Anterior cingulate cortex (tissue), 58 donors: ENCODE data around the gene BET1.
"Not testable (repeated sequence)": the region's sequence is repeated elsewhere in the genome, so short reads cannot be mapped to it uniquely, and the experiment has no call there.

Experiments
- DNase-seq, 58 donors: peaks; one replicate each; lab custom pipeline; 2025; lab: John Stamatoyannopoulos, UW

Gene BET1, protein sequence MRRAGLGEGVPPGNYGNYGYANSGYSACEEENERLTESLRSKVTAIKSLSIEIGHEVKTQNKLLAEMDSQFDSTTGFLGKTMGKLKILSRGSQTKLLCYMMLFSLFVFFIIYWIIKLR

DNA sequence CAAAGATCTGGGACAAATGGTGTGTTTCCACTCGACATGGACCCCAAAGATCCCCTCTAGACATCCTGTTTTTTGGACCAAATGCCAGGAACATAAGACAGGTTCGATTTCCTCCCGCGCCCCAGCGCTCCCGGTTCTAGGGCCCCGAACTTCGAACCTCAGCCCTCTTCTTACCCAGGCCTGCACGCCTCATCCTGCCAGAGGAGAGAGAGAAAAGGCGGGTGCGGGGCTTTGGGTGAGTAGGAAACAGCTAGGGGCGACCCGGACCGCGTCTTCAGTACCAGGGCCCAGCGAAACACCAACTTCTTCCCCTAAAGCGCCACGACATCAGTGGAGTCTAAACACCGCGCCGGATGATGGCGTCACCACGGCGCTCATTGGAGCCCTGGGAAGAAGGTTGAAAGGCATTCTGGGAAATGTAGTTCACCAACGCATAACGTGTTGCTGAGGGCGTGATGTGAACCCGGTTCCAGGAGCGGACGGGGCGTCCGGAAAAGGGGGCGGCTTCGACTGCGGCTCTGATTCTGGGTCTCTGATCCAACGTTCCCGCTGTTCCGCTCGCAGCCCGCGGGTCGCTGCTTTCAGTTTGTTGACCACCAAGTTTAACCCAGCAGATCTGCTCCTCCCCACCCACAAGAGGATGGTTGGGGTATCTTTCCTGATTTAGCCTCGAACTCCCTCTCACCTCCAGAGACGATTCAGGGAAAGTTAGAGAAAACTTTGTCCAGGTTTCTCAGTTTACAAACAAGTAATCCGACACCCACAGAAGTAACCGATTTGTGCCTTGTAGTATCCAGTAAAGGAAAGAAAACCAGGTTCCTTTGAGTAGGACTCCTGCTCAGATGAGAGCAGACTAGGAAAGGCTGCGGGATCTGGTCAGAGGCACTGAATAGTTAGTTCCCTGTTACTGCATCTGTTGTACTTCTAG, at the start of gene BET1:
Gene BET1 (minus strand): TSS at position 332 of the 928 bp plus-strand sequence. CDS start 139 bp downstream, at position 193.
- DNase-seq, result peak; percentile 52 to 95 (median 87)

DNA sequence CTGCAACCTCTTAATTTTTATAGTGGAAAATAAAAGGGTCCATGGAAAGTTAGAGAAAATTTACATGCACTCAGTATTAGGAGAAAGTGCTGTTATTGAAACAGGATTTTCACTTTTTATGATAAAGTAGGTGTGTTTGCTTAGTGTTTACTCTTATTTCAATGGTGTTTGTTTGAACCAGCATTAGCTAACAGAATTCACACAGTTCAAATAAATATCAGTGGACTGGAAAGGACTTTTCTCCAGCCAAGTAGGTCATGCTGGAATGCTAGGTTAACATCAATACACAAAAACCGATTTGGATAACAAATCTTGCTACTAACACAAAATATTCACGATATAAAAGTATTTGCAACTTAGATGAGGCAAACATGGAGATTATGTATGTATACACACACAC, 49.4 kb upstream of the BET1 start:
- no peak for DNase-seq

DNA sequence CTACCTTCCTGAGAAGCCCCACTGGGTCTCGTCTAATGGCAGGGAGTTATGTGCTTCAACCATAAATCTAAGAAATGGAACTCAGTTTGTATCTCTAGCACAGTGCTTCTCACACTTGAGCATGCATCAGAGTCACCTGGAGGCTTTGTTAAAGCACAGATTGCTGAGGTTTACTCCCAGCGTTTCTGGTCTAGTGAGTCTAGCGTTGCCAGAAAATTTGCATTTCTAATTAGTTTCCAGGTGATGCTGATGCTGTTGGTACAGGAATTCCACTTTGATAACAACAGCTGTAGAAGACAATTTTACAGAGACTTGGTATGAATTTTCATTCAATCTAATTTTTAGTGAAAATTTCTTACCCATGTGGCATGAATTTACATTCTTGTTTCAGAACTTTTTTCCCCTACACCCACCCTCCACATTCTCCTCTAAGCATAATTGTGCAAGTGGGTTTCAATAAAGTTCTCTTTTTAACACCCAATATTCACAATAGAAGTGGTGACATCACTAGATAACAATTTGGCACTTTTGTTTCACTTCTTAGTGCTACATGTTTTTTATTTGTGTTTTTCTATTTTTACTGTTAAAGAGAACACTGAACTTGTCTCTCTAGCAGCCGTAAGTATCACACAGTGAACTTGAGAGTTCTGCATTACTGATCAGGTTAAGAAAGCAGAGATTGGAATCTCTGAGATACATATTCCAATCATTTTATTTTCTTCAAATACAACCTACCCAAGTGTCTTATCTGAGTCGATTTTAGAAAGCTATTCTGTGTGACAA, 48.4 kb upstream of the BET1 start:
- DNase-seq, result no peak

DNA sequence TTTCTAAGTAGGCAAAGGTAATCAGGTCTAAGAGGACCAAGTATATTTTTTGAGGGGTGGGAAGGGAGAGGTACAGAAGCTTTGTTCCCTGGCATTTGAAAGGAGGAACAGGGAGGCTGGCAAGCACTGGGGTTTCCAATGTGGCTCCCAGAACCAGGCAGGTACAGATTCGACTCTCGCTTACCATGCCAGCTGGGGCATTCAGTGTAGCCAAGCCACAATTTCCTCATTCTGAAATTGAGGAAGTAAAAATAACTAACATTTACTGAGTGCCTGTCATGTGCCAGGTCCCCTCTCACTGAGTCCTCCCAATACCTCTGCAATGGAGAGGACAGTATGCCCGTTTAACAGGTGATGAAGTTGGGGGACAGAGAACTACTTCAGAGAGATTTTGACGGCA, 45.9 kb upstream of the BET1 start:
- DNase-seq, result peak in 1 of 58 donors; percentile 0

DNA sequence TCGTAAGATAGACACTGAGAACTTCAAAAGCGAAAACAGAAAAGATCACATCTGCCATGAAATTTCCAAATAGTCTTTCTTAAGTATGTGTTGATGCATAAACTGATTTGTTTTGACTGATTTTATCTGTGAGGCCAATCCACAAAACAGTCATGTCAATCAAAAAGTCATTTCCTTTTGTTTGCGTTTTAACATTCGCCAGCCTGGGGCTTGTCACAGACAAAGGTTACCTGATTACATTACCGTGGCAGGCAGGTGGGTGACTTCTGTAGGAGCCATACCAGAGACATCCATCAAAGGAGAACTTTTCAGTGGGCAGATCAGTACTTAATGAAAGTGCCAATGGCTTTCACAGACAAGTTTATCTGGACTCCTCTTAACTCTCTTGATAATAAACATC, 45.5 kb upstream of the BET1 start:
- DNase-seq, result no peak

DNA sequence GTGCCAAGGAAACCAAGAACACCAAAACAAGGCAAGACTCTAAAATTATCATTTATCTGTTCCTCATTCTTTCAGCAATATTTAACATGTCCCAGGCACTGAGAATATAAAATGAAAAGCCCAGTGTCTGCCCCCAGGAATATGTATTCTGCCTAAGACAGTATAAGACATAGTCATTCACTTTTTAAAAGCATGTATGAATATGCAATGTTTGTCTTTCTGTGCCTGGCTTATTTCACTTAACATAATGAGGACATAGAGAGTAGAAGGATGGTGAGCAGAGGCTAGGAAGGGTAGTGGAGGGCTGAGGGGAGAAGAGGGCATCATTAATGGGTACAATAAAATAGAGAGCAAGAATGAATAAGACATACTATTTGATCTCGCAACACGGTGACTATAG, 44.6 kb upstream of the BET1 start:
- no peak for DNase-seq

DNA sequence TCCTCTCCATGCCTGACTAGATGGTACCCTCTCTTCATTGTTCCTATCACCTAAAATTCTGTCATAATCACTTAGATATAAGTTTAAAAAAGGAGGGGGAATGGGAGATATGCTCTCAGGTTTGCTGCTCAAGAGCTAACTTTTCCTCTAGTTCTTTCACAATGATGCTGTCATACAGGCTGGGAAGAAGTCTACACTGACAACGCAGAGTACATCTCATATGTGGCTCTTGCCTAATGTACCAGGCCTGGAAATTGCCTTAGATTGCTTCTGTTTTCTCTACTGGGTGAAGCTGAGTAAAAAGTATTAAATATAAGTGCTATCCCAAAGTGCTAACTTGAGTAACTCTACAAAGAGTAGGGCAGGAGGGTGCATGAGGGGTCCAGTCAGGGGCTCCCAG, 43.8 kb upstream of the BET1 start:
- no peak for DNase-seq

DNA sequence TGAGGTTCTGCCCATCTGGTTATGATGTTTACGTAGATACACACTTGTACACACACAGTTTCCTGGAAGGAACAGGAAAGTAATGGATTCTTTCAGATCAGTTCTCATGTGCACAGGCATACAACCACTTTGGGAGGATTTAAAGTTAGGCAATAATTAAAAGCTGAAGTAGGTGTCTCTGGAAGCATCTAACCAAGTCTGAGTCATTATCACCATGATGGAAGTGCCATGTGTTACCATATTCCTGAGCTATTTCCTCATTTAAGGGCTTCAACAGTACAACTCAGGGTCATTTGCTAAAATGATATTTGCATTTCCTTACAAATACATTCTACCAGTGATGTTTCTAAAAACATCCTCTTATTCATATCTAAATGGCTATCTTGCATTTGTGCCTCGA, 41.4 kb upstream of the BET1 start:
- no peak for DNase-seq

DNA sequence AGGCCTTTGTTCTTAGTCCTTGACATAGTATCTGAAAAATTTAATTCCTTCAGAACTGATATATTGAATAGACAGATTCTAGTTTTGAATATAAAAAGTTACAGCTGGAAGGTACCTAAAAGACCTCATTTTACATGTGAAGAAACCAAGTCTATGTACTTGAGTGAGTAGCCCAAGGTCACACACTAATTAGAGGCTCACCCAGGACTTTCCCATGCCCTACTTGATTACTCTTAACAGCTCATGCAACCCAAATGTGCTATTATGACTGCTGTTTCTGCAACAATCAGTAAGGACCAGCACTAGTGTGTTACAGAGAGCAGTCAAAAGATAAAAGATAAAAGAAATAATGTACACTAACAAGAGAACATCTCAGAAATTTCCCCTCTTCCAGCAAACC, 40.7 kb upstream of the BET1 start:
- DNase-seq, result no peak

DNA sequence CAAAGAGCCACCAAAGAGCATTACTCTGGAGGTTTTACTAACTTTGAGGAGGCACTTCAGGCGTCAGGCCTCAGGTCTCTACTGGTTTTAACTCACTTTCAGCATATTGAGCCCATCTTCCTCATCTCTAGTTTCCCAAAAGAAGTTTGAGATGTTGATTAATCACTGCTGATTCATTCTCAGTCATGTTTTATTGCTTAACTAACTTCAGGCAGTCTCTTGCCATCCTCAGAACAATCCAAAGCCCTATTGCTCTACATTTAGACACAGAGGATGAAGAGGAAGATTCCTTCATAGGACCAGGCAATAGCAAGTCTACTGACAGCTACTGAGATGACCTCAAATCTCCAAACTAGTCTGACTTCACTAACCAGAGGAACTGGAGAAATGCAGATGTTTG, 39.1 kb upstream of the BET1 start:
- DNase-seq, result no peak

DNA sequence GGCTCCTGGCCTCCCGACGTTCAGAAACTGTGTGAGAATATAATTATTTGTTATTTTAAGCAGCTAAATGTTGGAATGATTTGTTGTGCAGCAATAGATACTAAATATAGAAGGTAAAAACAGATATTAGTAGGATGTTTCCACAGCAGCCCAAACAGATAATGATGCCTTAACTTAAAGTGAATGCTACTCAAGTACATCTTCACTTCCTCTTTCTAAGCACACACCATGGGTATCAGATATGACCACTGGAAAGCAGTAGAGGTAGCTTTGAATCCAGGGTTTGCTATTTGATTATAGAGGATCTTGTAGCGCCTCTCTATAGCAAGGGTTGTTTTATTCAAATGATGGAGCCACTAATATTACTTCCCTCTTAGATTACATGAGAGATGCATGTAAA, 38.2 kb upstream of the BET1 start:
- DNase-seq, result no peak

DNA sequence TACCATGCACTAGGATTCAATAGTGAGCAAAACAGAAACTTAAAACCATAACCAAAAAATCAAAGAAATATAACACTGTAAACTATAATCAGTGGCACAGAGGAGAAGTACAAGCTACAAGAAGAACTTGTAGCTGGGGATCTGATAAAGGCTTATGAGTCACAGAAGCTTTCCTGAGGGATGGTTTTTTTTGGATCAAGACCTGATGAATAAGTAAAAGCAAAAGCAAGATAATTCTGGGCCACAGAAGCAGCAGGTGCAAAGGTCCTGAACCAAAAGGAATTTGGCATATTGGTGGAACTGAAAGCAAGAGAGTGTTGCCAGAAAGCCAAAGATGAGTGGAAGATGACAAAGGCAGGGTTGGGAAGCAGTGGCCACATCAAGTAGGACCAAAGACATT, 37.4 kb upstream of the BET1 start:
- no peak for DNase-seq

DNA sequence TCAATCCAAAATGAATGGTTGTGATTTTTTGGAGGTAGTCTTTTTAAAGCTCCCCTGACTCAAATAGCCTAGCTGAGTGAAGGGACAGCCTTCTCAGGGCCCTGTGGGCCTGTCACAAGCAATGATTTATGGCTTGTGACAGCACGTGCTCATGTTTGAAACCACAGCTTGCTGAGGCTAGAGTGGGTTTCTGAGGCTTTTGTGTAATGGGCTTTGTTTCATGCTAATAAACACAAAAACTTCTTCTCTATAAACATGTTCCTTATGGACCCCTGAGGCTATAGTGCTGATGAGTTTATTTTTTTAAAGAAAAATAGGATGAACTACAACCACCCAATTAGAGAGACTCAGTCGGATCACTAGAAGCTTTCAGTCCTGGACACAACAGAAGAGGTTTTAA, 36.1 kb upstream of the BET1 start:
- DNase-seq, result no peak

DNA sequence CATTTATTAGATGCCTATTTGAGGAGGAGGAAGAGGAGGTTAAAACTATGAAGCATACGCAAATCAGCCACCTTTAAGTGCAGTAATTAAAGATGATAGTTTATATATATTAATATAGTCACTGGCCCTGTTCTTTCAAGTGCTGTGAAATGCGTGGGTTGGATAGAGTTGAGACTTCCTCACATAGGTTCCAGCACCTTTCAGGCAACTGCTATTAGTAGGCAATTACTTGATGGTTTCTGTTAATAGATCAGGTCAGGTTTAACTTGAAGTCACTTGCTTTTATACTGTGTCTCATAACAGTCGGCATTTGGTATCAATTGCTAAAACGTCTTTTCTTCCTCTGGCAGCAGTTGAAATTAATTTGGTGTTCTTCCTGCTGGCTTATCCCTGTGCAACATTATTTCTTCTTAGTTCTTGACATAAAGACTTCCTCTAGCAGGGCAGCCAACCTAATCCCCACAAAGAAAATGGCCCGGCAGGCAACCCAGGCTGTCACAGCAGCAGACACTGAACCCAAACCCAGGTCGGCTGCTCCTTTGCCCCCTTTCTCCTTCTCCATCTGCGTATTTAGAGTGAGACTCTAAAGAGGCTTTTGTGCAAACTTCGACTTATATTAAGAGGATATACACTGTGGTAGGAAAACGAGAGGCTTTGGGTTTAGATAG, 35.3 kb upstream of the BET1 start:
- DNase-seq, result no peak

DNA sequence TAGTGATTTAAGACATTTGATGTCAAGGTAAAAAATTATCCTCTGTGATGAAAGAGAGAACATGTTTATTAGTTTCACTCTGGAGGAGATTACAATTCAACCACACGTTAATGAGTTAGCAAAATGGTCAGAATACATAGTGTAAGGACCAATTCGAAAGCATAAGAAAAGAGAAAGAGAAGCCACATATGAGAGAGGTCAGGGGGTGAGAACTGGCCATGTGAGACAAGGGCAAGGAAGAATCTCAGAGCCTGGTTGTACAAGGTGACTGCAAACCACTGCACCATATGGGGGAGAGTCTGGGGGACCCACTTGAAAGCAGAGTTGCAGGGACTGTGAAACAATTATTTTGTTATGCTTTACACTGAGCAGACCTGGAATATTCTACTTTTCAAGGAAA, 27.7 kb upstream of the BET1 start:
- DNase-seq, result no peak

DNA sequence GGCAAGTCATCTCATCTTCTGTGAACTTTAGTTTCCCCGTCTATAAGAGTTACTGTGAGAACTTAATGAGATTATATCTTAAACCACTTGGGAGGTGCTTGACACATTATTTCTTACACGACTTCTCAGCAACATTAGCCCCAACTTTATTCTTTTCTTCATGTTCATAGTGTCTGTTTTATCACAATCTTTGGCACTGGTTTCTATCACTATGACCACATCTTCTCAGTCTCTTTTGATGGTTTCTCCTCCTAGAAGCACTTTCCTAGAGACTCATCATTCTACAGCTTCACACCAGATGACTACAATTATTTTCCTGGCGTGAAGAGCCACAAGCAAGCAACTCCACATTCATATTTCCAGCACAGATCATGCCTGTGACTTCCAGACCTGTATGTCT, 26.5 kb upstream of the BET1 start:
- DNase-seq, result no peak

DNA sequence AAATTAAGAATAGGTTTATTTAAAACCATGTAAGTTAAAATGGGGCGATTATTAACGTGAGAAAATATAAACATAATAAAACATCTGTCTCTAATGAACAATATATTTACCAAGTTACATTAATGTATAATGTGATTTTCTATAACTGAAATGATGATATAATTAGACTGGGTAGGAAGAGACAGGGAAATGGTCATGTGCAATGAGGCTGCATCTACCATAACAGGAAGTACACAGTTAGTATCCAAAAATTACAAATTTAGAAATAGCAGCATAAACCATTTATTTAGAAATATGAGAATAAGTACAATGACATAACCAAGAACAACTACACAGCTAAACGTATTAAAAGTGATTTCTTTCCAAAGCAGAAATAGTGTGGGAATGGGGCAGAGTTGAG, 25.8 kb upstream of the BET1 start:
- DNase-seq, result no peak

DNA sequence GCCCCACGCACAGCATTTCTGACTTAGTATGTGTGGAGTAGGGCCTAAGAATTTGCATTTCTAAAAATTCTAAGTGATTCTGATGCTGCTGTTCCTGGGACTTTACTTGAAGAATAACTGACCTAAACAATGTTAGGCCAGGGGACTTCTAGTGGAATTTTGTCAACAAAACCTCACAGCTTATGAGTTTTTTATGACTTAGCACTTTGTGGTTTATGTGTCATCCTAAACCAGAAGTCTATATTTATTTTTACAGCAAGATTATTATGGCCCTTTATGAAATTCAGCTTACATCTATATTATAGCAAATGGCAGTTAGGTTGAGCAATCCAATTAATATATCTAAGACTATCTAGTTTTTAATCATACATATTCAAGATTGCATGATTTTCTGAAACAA, 24.6 kb upstream of the BET1 start:
- DNase-seq, result no peak

DNA sequence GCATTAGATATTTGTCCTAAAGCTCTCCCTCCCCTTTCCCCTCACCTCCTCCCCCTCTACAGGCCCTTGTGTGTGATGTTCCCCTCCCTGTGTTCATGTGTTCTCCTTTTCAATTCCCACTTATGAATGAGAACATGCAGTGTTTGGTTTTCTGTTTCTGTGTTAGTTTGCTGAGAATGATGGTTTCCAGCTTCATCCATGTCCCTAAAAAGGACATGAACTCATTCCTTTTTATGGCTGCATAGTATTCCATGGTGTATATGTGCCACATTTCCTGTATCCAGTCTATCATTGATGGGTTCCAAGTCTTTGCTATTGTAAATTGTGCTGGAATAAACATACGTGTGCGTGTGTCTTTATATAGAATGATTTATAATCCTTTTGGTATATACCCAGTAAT, 22.5 kb upstream of the BET1 start:
- DNase-seq, result not testable (repeated sequence)

DNA sequence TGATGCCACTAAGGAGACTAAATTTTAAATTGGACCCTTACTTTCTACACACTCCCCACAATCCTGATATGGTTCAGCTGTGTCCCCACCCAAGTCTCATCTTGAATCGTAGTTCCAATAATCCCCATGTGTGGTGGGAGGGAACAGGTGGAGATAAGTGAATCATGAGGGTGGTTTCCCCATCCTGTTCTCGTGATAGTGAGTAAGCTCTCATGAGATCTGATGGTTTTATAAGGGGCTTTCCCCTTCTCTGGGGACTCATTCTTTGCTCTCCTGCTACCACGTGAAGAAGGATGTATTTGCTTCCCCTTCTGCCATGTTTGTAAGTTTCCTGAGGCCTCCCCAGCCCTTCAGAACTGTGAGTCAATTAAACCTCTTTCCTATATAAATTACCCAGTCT, 18.4 kb upstream of the BET1 start:
- no peak for DNase-seq

DNA sequence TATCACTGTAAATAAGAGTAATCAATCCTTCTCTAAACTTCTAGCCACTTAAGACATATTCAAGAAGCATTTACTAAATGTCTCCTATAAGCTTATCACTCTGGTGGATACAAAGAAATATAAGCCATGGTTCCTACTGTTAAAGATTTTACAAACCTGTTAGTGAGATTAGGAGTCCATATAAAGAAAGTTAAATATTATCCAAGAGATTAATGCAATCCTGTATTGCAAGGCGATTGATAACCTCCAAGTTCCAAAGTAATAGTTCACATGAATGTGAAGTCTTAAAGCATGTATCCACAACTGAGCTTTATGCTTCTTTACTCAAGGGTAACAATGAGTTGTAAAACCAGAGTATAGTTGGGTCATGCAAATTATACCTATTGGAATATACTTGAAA, 12.6 kb upstream of the BET1 start:
- no peak for DNase-seq
